ENCODE data around the gene LMOD1.
"Not testable (repeated sequence)": the region's sequence is repeated elsewhere in the genome, so short reads cannot be mapped to it uniquely, and the experiment has no call there.

Gene LMOD1

DNA sequence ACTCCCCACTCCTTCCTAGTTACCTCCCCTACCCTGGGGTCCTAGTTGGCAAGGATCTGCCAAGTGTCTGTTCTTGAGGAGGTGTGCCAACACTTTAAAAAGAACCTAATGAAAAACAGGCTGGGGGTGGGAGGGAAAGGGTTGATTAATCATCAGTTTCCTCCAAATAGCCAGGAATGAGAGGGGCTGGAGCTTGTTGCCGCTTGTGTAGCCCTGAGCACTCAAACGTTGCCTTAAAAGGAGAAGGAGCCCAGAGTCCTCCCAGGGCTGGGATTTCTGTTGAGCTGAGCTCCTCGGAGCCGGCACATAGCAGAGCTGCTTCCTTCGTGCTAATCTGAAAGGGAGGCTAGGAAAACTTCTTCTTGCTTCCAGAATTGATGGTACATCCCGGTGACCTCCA is 41.8 kb downstream of the LMOD1 start:
- H3K4me3 ChIP-seq (ENCODE audit: low read length) = no peak overlapping the region
- H3K9ac ChIP-seq (ENCODE audit: low read length) = no peak overlapping the region
- no peaks in the 10 kb centered on the region for H3K36me3 ChIP-seq (replicated peaks; ENCODE audit: low read depth, low read length)
- H3K4me1 ChIP-seq (ENCODE audit: low read length) = no peaks in the 10 kb centered on the region
- H3K27me3 ChIP-seq (ENCODE audit: low read depth, low read length) = 0 out of 2 replicates have a peak, but pooled peaks cover 6% of the 10 kb centered on the region
- TF ChIP-seq EZH2phosphoT487 (IDR thresholded peaks at IDR 0.05; ENCODE audit: low read depth) = no peak
- TF ChIP-seq, protein P1, sequence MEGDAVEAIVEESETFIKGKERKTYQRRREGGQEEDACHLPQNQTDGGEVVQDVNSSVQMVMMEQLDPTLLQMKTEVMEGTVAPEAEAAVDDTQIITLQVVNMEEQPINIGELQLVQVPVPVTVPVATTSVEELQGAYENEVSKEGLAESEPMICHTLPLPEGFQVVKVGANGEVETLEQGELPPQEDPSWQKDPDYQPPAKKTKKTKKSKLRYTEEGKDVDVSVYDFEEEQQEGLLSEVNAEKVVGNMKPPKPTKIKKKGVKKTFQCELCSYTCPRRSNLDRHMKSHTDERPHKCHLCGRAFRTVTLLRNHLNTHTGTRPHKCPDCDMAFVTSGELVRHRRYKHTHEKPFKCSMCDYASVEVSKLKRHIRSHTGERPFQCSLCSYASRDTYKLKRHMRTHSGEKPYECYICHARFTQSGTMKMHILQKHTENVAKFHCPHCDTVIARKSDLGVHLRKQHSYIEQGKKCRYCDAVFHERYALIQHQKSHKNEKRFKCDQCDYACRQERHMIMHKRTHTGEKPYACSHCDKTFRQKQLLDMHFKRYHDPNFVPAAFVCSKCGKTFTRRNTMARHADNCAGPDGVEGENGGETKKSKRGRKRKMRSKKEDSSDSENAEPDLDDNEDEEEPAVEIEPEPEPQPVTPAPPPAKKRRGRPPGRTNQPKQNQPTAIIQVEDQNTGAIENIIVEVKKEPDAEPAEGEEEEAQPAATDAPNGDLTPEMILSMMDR (IDR thresholded peaks at IDR 0.05; ENCODE audit: low read depth, low read length) = no peak
- no peak overlapping the region for H3K27ac ChIP-seq (ENCODE audit: low read length)
- H3K9me3 ChIP-seq (ENCODE audit: insufficient read depth, low read length) = no peaks in the 10 kb centered on the region
- H4K20me1 ChIP-seq (ENCODE audit: insufficient read depth, low read length) = no peaks in the 10 kb centered on the region
- no peak overlapping the region for H3K4me2 ChIP-seq (ENCODE audit: low read length)
- H2AFZ ChIP-seq (ENCODE audit: low read depth, low read length) = no peak overlapping the region
- H3K79me2 ChIP-seq (ENCODE audit: low read length) = no peaks in the 10 kb centered on the region

DNA sequence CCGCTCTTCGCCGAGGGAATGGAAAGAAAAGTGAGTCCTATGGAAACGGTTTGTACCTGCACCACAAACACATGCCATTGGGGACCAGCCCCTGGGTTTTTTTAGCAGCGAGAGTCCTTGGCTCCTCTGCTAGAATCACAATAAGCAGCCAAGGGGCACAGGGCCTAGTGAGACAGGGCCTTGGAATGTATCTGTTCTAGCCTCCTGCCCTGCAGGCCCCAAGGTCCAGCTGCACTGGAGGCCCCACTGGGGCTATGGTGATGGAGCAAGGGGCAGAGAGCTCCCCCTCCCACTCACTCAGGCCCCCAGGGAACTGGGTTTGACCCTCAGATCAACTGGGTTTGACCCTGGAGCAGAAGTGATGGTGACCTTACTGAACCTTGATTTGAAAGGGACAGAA is 43.2 kb downstream of the LMOD1 start:
- no peak overlapping the region for H3K4me2 ChIP-seq (ENCODE audit: low read length)
- no peaks in the 10 kb centered on the region for H3K79me2 ChIP-seq (ENCODE audit: low read length)
- H3K9ac ChIP-seq (ENCODE audit: low read length) = no peak overlapping the region
- no peaks in the 10 kb centered on the region for H3K4me1 ChIP-seq (ENCODE audit: low read length)
- no peak overlapping the region for H3K27ac ChIP-seq (ENCODE audit: low read length)
- H3K4me3 ChIP-seq (ENCODE audit: low read length) = no peak overlapping the region
- TF ChIP-seq EZH2phosphoT487 (IDR thresholded peaks at IDR 0.05; ENCODE audit: low read depth) = no peak
- TF ChIP-seq, protein P1 (IDR thresholded peaks at IDR 0.05; ENCODE audit: low read depth, low read length) = no peak
- H2AFZ ChIP-seq (ENCODE audit: low read depth, low read length) = no peak overlapping the region
- H3K27me3 ChIP-seq (ENCODE audit: low read depth, low read length) = no peaks in the 10 kb centered on the region
- H3K9me3 ChIP-seq (ENCODE audit: insufficient read depth, low read length) = no peaks in the 10 kb centered on the region
- no peaks in the 10 kb centered on the region for H3K36me3 ChIP-seq (replicated peaks; ENCODE audit: low read depth, low read length)
- no peaks in the 10 kb centered on the region for H4K20me1 ChIP-seq (ENCODE audit: insufficient read depth, low read length)

GRCh38 chr1:201902198-201902597 is 44.1 kb downstream of the LMOD1 start:
- H3K27me3 ChIP-seq (ENCODE audit: low read depth, low read length) = no peaks in the 10 kb centered on the region
- no peak overlapping the region for H3K4me3 ChIP-seq (ENCODE audit: low read length)
- no peak overlapping the region for H2AFZ ChIP-seq (ENCODE audit: low read depth, low read length)
- no peak overlapping the region for H3K9ac ChIP-seq (ENCODE audit: low read length)
- H3K4me2 ChIP-seq (ENCODE audit: low read length) = no peak overlapping the region
- no peaks in the 10 kb centered on the region for H3K79me2 ChIP-seq (ENCODE audit: low read length)
- H3K9me3 ChIP-seq (ENCODE audit: insufficient read depth, low read length) = no peaks in the 10 kb centered on the region
- H3K4me1 ChIP-seq (ENCODE audit: low read length) = no peaks in the 10 kb centered on the region
- no peaks in the 10 kb centered on the region for H3K36me3 ChIP-seq (replicated peaks; ENCODE audit: low read depth, low read length)
- H3K27ac ChIP-seq (ENCODE audit: low read length) = no peak overlapping the region
- H4K20me1 ChIP-seq (ENCODE audit: insufficient read depth, low read length) = no peaks in the 10 kb centered on the region
- no peak for TF ChIP-seq EZH2phosphoT487 (IDR thresholded peaks at IDR 0.05; ENCODE audit: low read depth)
- TF ChIP-seq, protein P1 (IDR thresholded peaks at IDR 0.05; ENCODE audit: low read depth, low read length) = no peak

DNA sequence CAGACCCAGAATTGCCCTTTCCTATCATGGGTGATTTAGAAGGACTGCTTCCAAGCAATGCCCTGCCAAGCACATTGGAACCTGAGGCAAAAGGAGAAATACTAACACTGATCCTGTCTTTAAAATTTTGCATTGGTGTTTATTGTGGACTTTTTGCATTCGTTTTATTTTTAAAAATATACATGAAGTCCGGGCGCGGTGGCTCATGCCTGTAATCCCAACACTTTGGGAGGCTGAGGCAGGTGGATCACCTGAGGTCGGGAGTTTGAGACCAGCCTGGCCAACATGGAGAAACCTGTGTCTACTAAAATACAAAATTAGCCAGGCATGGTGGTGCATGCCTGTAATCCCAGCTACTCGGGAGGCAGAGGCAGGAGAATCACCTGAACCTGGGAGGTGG is 45.3 kb downstream of the LMOD1 start:
- H3K27me3 ChIP-seq (ENCODE audit: low read depth, low read length); H3K4me1 ChIP-seq (ENCODE audit: low read length); H2AFZ ChIP-seq (ENCODE audit: low read depth, low read length); H3K9ac ChIP-seq (ENCODE audit: low read length); H3K79me2 ChIP-seq (ENCODE audit: low read length); H3K9me3 ChIP-seq (ENCODE audit: insufficient read depth, low read length); H3K4me3 ChIP-seq (ENCODE audit: low read length); H3K27ac ChIP-seq (ENCODE audit: low read length); H4K20me1 ChIP-seq (ENCODE audit: insufficient read depth, low read length); H3K4me2 ChIP-seq (ENCODE audit: low read length); H3K36me3 ChIP-seq (replicated peaks; ENCODE audit: low read depth, low read length): not testable (repeated sequence)

DNA sequence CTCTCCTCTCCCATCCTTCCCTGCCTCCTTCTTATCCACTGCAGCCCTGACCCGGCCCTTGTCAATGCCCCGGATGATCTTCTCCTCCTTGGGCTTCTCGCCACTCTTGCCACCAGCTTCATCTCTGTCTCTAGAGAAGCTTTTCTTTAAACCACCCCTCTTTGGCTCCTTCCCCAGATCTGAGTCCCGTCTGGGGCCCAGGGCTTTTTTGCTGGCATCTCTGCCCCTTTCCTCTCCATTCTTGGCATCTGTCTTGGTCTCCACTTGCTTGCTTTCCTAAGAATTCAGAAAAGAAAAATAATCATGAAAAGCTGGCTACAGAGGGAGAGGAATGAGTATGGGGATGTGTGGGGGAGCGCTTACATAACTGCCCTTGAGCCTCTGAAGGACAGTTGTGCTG is 45.9 kb downstream of the LMOD1 start:
- Histone ChIP-seq H3K9ac (ENCODE audit: low read length) (no peak overlapping the region), H3K79me2 (ENCODE audit: low read length) (no peaks in the 10 kb centered on the region), H3K4me3 (ENCODE audit: low read length) (no peak overlapping the region), H3K4me2 (ENCODE audit: low read length) (no peak overlapping the region), H3K27ac (ENCODE audit: low read length) (no peak overlapping the region), H4K20me1 (ENCODE audit: insufficient read depth, low read length) (no peaks in the 10 kb centered on the region), H3K27me3 (ENCODE audit: low read depth, low read length) (no peaks in the 10 kb centered on the region), H2AFZ (ENCODE audit: low read depth, low read length) (no peak overlapping the region), H3K9me3 (ENCODE audit: insufficient read depth, low read length) (no peaks in the 10 kb centered on the region), H3K4me1 (ENCODE audit: low read length) (peaks cover 5% of the 10 kb centered on the region; the same call in 1 of the 2 replicates), H3K36me3 (replicated peaks; ENCODE audit: low read depth, low read length) (no peaks in the 10 kb centered on the region)
- no peak for TF ChIP-seq EZH2phosphoT487 (IDR thresholded peaks at IDR 0.05; ENCODE audit: low read depth)
- TF ChIP-seq, protein P1 (IDR thresholded peaks at IDR 0.05; ENCODE audit: low read depth, low read length) = no peak
